ENCODE measurements around the gene KIF5C.
A peak's percentile ranks its signal among the peaks of the same experiment; 100 is the strongest.

KIF5C gene

GRCh38 chr2:148887350-148888002, 12.4 kb downstream of the KIF5C start:
- no peak for DNase-seq (ENCODE audit: low read depth in 2 of 2)

- DNase-seq (ENCODE audit: low read depth in 2 of 2): no peak
These were observed 13.0 kb downstream of the KIF5C start for GRCh38 chr2:148888003-148888501.

- DNase-seq (ENCODE audit: low read depth in 2 of 2): peak; percentile 35 to 37
These were observed 14.0 kb downstream of the KIF5C start for GRCh38 chr2:148888986-148889385.

GRCh38 chr2:148893906-148894305, 18.9 kb downstream of the KIF5C start:
- DNase-seq (ENCODE audit: low read depth in 2 of 2): no peak

GRCh38 chr2:148896136-148896535, 21.1 kb downstream of the KIF5C start:
- DNase-seq (ENCODE audit: low read depth in 2 of 2): no peak

GRCh38 chr2:148899638-148900318, 24.8 kb downstream of the KIF5C start:
- no peak for DNase-seq (ENCODE audit: low read depth in 2 of 2)

GRCh38 chr2:148900350-148900837, 25.4 kb downstream of the KIF5C start:
- no peak for DNase-seq (ENCODE audit: low read depth in 2 of 2)

GRCh38 chr2:148901142-148901541, 26.1 kb downstream of the KIF5C start:
- DNase-seq (ENCODE audit: low read depth in 2 of 2): no peak

GRCh38 chr2:148902798-148903197, 27.8 kb downstream of the KIF5C start:
- DNase-seq (ENCODE audit: low read depth in 2 of 2): no peak

- DNase-seq (ENCODE audit: low read depth in 2 of 2): no peak
These were observed 28.3 kb downstream of the KIF5C start for GRCh38 chr2:148903294-148903693.

- no peak for DNase-seq (ENCODE audit: low read depth in 2 of 2)
These were observed 29.0 kb downstream of the KIF5C start for GRCh38 chr2:148903979-148904378.

- DNase-seq (ENCODE audit: low read depth in 2 of 2): no peak
These were observed 31.1 kb downstream of the KIF5C start for GRCh38 chr2:148906124-148906523.

GRCh38 chr2:148907085-148907785, 32.2 kb downstream of the KIF5C start:
- DNase-seq (ENCODE audit: low read depth in 2 of 2): no peak

- no peak for DNase-seq (ENCODE audit: low read depth in 2 of 2)
These were observed 34.1 kb downstream of the KIF5C start for GRCh38 chr2:148909114-148909513.

GRCh38 chr2:148913061-148913460, 38.0 kb downstream of the KIF5C start:
- no peak for DNase-seq (ENCODE audit: low read depth in 2 of 2)

- no peak for DNase-seq (ENCODE audit: low read depth in 2 of 2)
These were observed 38.5 kb downstream of the KIF5C start for GRCh38 chr2:148913492-148913891.

GRCh38 chr2:148914463-148914862, 39.4 kb downstream of the KIF5C start:
- DNase-seq (ENCODE audit: low read depth in 2 of 2): no peak

GRCh38 chr2:148917431-148917830, 42.4 kb downstream of the KIF5C start:
- no peak for DNase-seq (ENCODE audit: low read depth in 2 of 2)

GRCh38 chr2:148918554-148918953, 43.5 kb downstream of the KIF5C start:
- DNase-seq (ENCODE audit: low read depth in 2 of 2): no peak

GRCh38 chr2:148920559-148920958, 45.5 kb downstream of the KIF5C start:
- no peak for DNase-seq (ENCODE audit: low read depth in 2 of 2)

- DNase-seq (ENCODE audit: low read depth in 2 of 2): no peak
These were observed 47.0 kb downstream of the KIF5C start for GRCh38 chr2:148922062-148922461.

GRCh38 chr2:148922776-148923475, 47.9 kb downstream of the KIF5C start:
- no peak for DNase-seq (ENCODE audit: low read depth in 2 of 2)

Data from fibroblast of skin of left quadriceps (primary cell).